Measurements from ENCODE around the gene RBP7. TPM values are rescaled to one million over a fixed set of nuclear protein-coding genes. Genes with fewer than 3 reads are reported as not detected.

The RBP7 gene
- total RNA-seq = 10 to 100 TPM in 1 of 6 donors, 1 to 10 TPM in 4, not detected in 1; 1.7 to 15.9 (median 4.3) TPM

DNA sequence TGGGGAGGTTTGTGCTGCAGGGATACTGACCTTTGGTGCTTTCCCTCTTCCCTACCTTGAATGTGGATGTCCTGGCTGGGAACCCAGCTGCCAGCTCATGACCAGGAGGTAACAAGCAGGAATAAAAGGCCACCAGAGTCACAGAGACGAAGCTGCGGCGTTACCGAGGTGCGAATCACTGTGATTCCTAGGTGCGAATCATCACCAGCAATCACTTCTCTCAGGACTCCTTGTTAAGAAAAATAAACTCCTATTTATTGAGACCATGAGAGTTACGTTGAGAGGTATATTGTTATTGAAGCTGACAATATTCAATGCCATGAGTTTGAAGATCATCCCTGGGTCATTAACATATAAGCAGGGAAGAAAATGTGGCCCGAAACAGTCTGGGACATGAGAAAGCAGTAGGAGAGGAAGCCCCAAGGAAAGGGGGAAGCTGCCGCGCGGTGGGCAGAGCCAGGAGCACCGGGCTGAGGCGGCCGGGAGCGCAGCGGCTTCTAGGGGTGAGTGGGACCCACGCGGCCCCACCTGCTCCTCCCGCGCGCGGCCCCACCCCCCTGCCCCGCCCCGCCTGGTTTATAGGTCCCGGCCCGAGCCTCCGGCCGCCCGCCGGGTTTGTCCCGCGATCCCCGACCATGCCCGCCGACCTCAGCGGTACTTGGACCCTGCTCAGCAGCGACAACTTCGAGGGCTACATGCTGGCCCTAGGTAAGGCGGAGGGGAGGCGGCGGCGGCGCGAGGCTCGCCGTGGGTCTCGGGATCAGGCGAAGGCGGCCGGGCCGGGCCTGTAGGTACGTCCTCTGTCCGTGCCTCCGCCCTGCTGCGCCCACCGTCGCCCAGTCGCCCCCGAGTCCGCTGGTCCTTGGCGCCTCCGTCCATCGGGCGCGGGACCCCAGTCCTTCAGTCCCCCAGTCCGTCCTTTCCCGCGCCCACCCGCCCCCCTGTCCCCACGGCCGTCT is at the start of gene RBP7:
Gene RBP7 (plus strand): TSS at position 605 of the 959 bp plus-strand sequence. CDS start 31 bp downstream, at position 636.
- no peak for TF ChIP-seq EP300 (IDR thresholded peaks at IDR 0.05)
- TF ChIP-seq POLR2A (IDR thresholded peaks at IDR 0.05) = no peak
- TF ChIP-seq, protein P1, sequence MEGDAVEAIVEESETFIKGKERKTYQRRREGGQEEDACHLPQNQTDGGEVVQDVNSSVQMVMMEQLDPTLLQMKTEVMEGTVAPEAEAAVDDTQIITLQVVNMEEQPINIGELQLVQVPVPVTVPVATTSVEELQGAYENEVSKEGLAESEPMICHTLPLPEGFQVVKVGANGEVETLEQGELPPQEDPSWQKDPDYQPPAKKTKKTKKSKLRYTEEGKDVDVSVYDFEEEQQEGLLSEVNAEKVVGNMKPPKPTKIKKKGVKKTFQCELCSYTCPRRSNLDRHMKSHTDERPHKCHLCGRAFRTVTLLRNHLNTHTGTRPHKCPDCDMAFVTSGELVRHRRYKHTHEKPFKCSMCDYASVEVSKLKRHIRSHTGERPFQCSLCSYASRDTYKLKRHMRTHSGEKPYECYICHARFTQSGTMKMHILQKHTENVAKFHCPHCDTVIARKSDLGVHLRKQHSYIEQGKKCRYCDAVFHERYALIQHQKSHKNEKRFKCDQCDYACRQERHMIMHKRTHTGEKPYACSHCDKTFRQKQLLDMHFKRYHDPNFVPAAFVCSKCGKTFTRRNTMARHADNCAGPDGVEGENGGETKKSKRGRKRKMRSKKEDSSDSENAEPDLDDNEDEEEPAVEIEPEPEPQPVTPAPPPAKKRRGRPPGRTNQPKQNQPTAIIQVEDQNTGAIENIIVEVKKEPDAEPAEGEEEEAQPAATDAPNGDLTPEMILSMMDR (IDR thresholded peaks at IDR 0.05) = no peak
- TF ChIP-seq POLR2AphosphoS5 (IDR thresholded peaks at IDR 0.05) = no peak
- Histone ChIP-seq H3K36me3 (no peaks in the 10 kb centered on the region), H3K4me3 (peak within 1 kb of the TSS; percentile 35 to 58 (median 51)), H3K27me3 (peaks cover 0 to 16% (median 11%) of the 10 kb centered on the region in 4 donors), H3K4me1 (peaks cover 13 to 16% (median 14%) of the 10 kb centered on the region in 4 donors), H3K27ac (peak within 1 kb of the TSS in 2 of 4 donors; percentile 44 to 49), H3K9me3 (peaks cover 0 to 3% (median 0%) of the 10 kb centered on the region in 4 donors)
- DNase-seq (peak; percentile 65 to 89), ATAC-seq (ENCODE audit: low FRiP score in 2 of 2) (peak in 1 of 2 donors; percentile 75)
- 10 to 18% methylated on average over 18 to 50 of the region's 71 CpGs for WGBS, 2 donors

DNA sequence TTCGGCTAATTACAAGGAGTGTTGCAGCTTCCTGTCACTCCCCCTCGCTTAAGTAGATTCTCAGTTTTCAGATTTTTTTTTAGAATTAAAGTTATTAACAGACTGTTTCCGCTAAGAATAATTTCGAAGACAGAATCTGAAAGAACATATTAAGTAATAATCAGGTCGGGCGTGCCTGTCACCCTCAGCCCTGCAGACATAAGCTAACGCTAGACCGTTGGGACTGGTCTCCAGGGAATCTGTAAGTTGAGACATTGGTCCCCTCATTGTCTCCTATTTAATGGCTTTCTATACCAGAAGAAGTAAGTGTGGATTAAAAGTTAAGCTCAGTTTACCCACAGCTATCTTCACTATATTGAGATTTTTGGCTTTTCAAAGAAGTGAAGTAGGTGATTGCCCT is 39.3 kb upstream of the RBP7 start:
- no peak for DNase-seq
- WGBS, 2 donors = 90 to 91% methylated on average over 8 of the region's 8 CpGs
- TF ChIP-seq POLR2A (IDR thresholded peaks at IDR 0.05) (no peak), POLR2AphosphoS5 (IDR thresholded peaks at IDR 0.05) (no peak), EP300 (IDR thresholded peaks at IDR 0.05) (no peak)
- TF ChIP-seq, protein P1 (IDR thresholded peaks at IDR 0.05) = no peak
- Histone ChIP-seq H3K27me3 (no peaks in the 10 kb centered on the region), H3K27ac (no peak overlapping the region), H3K9me3 (no peaks in the 10 kb centered on the region), H3K4me3 (no peak overlapping the region), H3K36me3 (no peaks in the 10 kb centered on the region), H3K4me1 (no peaks in the 10 kb centered on the region)
- ATAC-seq (ENCODE audit: low FRiP score in 2 of 2) = no peak

DNA sequence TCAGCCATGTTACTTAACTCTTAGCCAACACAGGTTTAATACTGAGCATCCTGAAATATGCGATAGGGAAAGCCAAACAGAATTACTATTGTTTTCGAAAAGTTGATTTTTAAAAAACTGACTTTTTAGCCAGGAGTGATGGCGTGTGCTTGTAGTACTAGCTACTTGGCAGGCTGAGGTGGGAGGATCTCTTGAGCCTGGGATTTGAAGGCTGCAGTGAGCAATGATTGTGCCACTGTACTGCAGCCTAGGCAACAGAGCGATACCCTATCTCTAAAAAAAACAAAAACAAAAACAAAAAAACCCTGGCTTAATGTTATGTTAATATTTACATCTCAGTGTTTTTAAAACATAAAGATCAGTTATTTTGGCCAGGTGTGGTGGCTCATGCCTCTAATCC is 37.0 kb upstream of the RBP7 start:
- no peaks in the 10 kb centered on the region for H3K27me3 ChIP-seq
- DNase-seq (no peak), ATAC-seq (ENCODE audit: low FRiP score in 2 of 2) (no peak)
- peaks cover 0 to 4% (median 0%) of the 10 kb centered on the region in 4 donors for H3K36me3 ChIP-seq
- H3K9me3 ChIP-seq = no peaks in the 10 kb centered on the region
- WGBS, 2 donors = 92 to 94% methylated on average over 4 of the region's 4 CpGs
- H3K4me3 ChIP-seq = no peak overlapping the region
- no peak overlapping the region for H3K27ac ChIP-seq
- no peaks in the 10 kb centered on the region for H3K4me1 ChIP-seq
- no peak for TF ChIP-seq EP300 (IDR thresholded peaks at IDR 0.05)
- no peak for TF ChIP-seq POLR2A (IDR thresholded peaks at IDR 0.05)
- TF ChIP-seq, protein P1 (IDR thresholded peaks at IDR 0.05) = no peak
- TF ChIP-seq POLR2AphosphoS5 (IDR thresholded peaks at IDR 0.05) = no peak

DNA sequence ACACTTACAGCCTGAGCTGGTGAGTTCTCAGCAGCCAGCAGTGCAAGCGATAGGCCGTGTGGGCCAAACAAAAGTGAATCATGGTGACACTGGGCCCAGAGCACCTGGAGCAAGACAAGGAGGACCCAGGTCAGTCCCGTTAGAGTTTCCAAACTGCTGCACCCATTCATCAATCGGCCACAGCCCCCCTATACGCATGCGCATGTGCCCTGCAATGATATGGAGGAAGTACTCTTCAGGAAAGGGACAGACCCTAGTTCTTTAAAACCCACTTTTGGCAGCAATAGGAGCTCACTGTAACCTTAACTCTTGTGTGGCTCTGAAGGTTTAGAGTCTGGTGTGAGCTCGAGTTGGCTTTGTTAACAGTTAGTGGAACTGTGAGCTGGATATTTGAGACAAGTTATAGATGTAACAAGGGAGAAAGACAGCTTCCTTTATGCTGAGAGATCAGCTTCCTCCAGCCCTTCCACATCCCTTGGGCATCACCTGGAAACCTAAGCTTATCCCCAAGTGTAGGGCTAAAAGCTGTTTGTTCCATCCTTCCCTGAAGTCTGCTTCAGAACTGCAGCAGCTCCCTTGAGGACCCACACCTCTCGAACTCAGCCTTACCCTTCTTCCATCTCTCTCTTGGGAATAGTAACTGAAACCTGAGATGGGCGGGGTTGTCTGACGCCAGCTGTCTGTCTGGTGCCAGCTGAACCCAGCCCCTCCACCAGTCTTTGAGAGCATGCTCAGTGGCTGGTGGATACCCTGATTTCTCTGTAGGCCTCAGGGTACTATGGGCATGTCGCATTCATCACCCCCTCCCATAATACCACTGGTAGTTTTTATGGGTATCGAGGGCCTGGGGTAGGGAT is 36.1 kb upstream of the RBP7 start:
- WGBS, 2 donors = 81 to 88% methylated on average over 10 to 12 of the region's 12 CpGs
- Histone ChIP-seq H3K36me3 (peaks cover 0 to 4% (median 0%) of the 10 kb centered on the region in 4 donors), H3K4me1 (no peaks in the 10 kb centered on the region), H3K9me3 (no peaks in the 10 kb centered on the region), H3K27me3 (no peaks in the 10 kb centered on the region), H3K4me3 (no peak overlapping the region), H3K27ac (no peak overlapping the region)
- no peak for ATAC-seq (ENCODE audit: low FRiP score in 2 of 2)
- no peak for DNase-seq
- TF ChIP-seq POLR2AphosphoS5 (IDR thresholded peaks at IDR 0.05) (no peak), POLR2A (IDR thresholded peaks at IDR 0.05) (no peak), EP300 (IDR thresholded peaks at IDR 0.05) (no peak)
- TF ChIP-seq, protein P1 (IDR thresholded peaks at IDR 0.05) = no peak
